NT2/D1 (cell line): ENCODE data around the gene IMMP2L.

Experiments
- YY1 ChIP-seq: IDR thresholded peaks from 2 replicates; pipeline ENCODE4 v1.6.1; 2011; ENCODE audit not compliant: insufficient read length, insufficient read depth
- ZNF274 ChIP-seq: IDR thresholded peaks from 2 replicates; pipeline ENCODE4 v1.6.1; 2011; ENCODE audit warnings: mild to moderate bottlenecking, low read depth, low read length

GRCh38 chr7:111196655-111197054 is 365.6 kb downstream of the IMMP2L start:
- TF ChIP-seq ZNF274 (no peak), YY1 (no peak)
